ENCODE results near the gene KRT77.

Gene KRT77

GRCh38 chr12:52691076-52691840 is 12.1 kb downstream of the KRT77 start:
- no peak for DNase-seq

DNA sequence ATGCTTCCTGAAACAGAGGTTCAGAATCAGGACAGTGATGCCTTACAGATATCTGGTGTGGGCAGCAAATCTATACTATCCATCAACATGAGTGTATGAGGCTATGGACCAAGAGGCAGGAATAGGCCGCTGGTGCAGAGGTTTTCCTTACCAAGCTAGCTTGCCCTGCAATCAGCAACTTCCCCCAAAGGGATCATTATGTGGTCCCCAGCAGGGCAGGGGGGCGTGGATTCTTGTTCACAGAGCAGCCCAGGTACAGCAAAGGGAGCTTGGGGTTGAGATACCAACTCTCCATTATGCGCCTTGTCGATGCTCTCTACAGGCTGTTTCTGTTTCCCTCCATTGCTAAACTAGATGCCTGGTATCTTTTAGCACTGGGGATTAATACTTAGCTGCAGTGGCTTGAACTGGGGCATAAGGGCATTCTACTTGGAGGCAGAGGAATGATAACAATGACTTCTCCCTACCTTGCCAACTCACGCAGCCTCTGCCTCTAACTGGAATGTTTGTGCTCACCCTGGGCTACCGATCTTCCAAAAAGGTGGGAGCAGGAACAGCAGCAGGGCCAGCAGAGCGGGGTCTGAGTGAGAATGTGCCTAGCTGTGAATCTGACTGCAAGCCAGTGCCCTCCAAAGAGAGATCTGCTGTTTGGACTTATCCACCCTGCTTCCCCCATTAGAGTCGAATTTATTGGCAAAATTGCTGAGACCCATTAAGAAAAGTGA is 12.8 kb downstream of the KRT77 start:
- no peak for DNase-seq

GRCh38 chr12:52689936-52690335 is 13.4 kb downstream of the KRT77 start:
- no peak for DNase-seq

DNA sequence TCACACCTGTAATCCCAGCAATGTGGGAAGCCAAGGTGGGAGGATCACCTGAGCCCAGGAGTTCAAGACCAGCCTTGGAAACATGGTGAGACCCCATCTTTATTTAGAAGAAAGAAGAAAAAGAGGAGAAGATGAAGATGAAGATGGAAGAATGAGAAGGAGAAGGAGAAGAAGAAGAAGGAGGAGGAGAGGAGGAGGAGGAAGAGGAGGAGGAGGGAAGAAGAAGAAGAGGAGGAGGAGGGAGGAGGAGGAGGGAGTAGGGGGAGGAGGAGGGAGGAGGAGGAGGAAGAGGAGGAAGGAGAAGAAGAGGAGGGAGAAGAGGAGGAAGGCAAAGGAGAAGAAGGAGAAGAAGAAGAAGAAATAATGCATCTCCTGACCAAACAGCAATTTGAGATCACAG is 14.1 kb downstream of the KRT77 start:
- DNase-seq, result no peak

- no peak for DNase-seq
These were observed 14.8 kb downstream of the KRT77 start for GRCh38 chr12:52688481-52688880.

DNA sequence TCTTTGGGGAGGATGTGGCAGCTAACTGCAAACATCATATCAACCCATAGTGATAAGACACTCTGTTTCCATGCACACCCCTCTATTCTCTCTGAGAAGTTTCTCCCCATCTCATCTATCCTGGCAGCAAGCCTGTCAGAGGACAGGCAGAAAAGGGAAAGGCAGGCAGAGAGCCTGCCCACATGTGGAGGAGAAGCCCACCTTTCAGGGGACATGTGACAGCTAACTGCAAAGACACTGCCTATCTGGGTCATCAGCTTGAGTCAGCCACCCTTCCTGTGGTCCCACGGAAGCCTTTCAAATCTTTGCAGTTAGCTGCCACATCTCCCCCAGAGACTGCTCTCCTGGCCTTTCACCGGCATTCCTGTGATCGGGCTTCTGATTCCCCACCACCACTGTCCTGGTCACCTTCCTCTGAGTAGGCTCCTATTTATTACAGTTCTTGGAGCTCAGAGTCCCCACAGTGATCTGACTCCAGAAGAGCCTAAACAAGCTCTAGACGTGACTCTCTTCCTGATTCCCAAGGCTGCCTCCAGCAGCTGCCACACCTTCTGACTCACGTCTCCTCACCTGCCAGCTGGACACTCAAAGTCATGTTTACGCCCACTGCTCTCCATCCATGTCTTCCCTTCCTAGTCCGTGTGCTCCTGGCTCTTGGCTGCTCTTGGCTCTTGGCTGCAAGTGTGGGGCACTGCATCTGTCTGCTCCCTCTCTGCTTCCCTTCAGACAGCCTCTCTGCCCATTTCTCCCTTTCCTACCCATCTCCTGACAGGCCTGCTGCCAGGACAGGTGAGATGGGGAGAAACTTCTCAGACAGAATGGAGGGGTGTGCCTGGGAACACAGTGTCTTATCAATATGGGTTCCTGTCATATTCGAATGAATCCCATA is 15.6 kb downstream of the KRT77 start:
- DNase-seq, result no peak

GRCh38 chr12:52686756-52687487 is 16.4 kb downstream of the KRT77 start:
- no peak for DNase-seq

- DNase-seq, result no peak
These were observed 17.3 kb downstream of the KRT77 start for GRCh38 chr12:52686063-52686462.

- DNase-seq, result no peak
These were observed 17.9 kb downstream of the KRT77 start for GRCh38 chr12:52685406-52685890.

DNA sequence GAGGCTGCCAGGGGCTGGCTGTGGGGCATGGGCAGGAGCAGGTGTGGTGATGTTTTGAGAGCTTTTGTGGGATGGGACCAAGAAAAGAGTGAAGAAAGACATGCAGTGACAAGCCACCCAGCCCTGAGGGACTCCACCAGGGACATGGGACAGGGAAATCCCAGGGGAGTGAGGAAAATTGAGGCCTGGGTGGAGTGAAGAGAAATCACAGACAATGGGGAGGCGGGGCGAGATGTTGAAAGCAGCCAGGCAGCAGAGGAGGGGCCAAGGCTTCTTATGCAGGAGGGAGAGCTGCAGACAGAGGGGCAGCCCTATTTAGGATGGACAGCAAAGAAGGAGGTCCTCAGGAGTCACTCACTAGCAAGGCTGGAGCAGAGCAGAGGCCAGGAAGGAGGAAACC is 18.9 kb downstream of the KRT77 start:
- no peak for DNase-seq

GRCh38 chr12:52683575-52684300 is 19.6 kb downstream of the KRT77 start:
- DNase-seq, result no peak

DNA sequence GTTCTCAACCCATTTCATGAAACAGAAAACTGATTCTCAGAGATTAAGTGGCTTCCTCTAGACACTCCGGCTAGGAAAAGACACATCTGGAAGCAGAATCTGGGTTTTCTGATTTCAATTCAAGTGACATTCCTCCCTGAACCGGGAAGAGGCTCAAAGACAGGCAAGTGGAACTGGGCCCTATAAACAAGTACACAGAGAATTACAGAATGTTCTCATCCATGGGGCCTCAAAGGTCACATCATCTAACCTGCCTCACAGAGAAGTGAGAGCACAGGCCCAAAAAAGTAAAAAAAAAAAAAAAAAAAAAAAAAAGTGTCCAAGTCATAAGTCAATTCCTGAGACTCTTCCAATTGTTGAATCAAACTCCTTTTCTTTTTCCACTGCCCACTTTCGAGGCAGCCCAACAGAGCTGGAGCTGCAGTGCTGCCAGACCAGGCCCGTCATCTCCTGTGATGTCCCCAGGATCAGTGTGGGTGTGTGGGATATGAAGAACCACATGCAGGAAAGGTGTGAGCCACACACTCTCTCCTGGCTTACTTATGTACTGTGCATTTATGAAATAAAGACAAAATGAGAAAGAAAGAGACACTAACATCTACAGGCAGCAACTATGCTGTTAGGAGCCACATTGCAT is 20.3 kb downstream of the KRT77 start:
- no peak for DNase-seq

DNA sequence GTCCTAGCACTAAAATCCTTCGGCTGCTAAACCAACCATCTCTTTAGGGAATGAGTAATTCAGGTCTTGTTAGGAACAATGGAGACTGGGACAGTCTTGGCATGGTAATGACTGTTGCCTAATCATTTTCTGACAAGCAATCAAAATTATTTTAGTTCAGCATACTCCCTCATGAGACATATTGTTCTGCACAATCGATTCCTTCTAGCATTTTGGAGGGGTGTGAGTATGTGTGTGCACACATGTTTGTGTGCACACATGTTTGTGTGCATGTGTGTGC is 21.0 kb downstream of the KRT77 start:
- no peak for DNase-seq

GRCh38 chr12:52681526-52682380 is 21.6 kb downstream of the KRT77 start:
- no peak for DNase-seq

DNA sequence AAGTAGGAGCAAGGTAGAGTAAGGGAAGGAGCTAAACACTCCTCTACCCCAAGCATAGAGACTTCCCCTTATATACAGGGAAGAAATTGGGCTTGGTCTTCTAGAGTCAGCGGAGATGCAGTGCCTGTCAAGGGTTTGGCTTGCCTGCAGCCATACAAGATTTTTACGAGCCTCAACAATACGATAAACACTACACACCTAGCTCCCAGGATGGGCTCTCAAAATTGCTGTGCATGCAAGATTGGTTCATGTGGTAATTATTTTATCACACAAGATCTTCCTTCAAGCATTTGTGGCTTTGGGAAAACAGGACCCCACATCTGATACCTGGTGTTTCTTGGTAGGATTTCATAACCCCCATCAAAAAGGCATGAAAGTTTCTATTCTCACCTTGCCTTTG is 23.0 kb downstream of the KRT77 start, which contains the start of gene KRT1:
KRT1 (minus strand) TSS at position 45 of the 400 bp plus-strand sequence. CDS start 59 bp downstream, outside the sequence.
- DNase-seq, result no peak

DNA sequence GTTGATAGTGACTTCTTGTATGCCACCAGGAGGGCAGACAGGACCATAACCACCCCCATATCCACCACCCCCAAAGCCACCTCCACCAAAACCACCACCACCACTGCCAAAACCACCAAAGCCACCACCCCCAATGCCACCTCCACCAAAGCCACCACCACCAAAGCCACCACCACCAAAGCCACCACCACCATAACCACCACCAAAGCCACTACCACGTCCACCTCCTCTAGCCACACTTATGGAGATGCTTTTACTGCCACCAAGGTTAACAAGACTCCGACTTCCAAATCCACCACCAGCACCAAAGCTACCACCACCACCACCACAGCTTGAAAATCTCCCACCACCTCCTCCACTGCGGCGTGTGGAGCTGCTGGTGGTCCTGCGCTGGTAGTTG is 23.4 kb downstream of the KRT77 start:
- DNase-seq, result no peak

GRCh38 chr12:52677671-52678070 is 25.7 kb downstream of the KRT77 start:
- no peak for DNase-seq

GRCh38 chr12:52677126-52677525 is 26.2 kb downstream of the KRT77 start:
- no peak for DNase-seq

DNA sequence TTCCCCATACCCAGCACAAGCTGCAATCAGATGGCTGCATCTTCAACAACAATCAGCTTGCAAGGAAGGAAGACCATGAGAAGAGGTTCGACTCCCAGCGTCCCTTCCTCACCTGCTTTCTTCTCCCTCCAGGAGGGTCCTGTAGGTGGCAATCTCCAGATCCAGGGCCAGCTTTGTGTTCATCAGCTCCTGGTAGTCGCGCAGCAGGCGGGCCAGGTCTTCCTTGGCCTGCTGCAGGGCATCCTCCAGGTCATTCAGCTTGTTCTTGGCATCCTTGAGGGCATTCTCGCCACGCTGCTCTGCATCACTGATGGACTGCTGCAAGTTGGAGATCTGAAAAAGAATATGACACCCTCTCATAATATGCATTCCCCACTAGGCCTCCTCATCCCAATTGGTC is 27.2 kb downstream of the KRT77 start:
- no peak for DNase-seq

- DNase-seq, result no peak
These were observed 28.0 kb downstream of the KRT77 start for GRCh38 chr12:52675301-52675701.

- DNase-seq, result no peak
These were observed 28.9 kb downstream of the KRT77 start for GRCh38 chr12:52674433-52674775.

Data from HCEC 1CT (cell line).